ENCODE results near the gene PSAPL1.

The PSAPL1 gene

GRCh38 chr4:7430965-7431695, 3.6 kb downstream of the PSAPL1 start:
- no peak for DNase-seq (ENCODE audit: low spot score)

DNA sequence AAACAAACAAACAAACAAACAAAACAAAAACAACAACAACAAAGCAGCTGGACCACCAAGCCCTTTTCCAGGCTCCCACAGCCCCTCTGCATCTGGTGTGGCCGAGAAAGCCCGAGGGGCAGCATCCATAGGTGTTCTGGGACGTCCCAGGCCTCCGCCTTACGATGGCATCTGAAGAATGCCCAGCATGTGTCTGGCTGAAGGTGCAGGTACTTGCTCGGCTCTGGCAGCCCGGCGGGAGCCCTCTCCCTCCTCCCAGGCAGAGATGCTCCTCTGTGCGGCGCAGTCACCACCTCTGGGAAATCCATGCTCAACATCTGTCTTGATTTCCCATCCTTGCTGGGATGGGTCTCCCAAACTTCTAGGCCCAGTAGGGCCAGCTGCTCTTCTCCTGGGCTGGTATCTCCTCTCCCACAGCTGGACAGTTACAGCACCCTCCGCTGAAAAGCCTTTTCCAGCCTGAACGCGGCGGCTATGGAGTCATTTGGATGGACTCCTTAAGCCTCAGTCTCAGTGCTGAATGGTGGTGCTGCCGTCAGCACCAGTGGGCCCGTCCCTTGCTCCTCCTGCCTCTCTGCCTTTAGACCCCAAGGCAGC, 4.3 kb downstream of the PSAPL1 start:
- DNase-seq (ENCODE audit: low spot score) = no peak

GRCh38 chr4:7429601-7430078, 5.1 kb downstream of the PSAPL1 start:
- DNase-seq (ENCODE audit: low spot score) = no peak

DNA sequence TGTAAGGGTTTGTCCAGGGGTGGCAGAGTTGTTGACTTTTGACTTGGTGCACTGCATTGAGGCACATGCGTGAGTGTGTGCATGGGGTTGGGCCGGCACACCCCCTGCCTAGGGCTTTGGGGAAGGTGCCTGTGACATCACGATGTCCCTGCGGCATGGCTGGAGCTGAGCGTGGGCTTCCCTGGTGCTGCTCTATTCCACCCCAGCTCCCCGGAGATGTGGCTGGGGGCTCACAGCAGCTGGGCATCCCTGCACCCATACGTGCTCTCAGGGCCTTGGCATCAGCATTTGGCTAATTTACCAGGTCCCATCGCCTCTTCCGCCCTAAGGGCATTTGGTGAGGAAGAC, 5.7 kb downstream of the PSAPL1 start:
- no peak for DNase-seq (ENCODE audit: low spot score)

- no peak for DNase-seq (ENCODE audit: low spot score)
These were observed 6.3 kb downstream of the PSAPL1 start for GRCh38 chr4:7428261-7429068.

DNA sequence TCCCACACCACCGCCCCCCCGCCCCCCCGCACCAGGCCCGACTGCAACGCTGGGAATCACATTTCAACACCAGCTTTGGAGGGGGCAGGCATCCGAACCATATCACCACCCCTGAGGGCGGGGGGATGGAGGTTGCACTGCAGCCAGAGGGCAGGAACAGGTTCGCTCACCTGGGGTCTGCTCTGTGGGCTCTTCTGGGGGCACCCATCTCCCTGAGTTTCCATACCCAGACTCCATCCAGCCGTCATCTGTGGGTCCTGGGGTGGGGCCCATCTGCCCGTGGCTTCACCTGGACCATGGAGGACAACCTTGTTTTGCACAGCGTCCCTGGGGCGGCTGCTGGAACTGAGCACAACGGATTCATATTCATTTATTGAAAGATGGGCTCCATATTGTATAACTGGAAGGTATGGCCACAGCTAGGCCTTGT, 6.9 kb downstream of the PSAPL1 start:
- DNase-seq (ENCODE audit: low spot score) = no peak

DNA sequence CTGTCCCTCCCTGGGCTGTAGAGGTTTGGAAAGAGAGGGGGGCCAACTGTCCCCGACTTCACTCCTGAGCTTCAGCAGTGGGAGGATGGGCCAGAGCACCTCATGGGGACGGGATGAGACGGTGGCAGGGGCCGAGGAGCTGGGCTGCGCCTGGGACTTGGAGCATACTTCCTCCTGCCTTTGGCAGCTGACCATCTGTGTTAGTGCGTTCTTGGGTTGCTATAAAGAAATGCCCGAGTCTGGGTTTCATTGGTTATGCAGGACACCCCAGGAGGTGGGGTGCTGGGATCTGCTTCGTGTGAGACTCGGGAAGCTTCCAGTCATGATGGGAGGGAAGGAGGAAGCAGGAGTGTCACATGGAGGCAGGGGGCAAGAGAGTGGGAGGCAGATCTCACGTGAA, 7.4 kb downstream of the PSAPL1 start:
- DNase-seq (ENCODE audit: low spot score) = no peak

- no peak for DNase-seq (ENCODE audit: low spot score)
These were observed 8.1 kb downstream of the PSAPL1 start for GRCh38 chr4:7426525-7427171.

GRCh38 chr4:7425591-7426468, 8.9 kb downstream of the PSAPL1 start:
- DNase-seq (ENCODE audit: low spot score) = no peak

- DNase-seq (ENCODE audit: low spot score) = no peak
These were observed 9.6 kb downstream of the PSAPL1 start for GRCh38 chr4:7425124-7425523.

GRCh38 chr4:7424553-7425111, 10.1 kb downstream of the PSAPL1 start:
- DNase-seq (ENCODE audit: low spot score) = no peak

GRCh38 chr4:7423801-7424552, 10.8 kb downstream of the PSAPL1 start:
- no peak for DNase-seq (ENCODE audit: low spot score)

DNA sequence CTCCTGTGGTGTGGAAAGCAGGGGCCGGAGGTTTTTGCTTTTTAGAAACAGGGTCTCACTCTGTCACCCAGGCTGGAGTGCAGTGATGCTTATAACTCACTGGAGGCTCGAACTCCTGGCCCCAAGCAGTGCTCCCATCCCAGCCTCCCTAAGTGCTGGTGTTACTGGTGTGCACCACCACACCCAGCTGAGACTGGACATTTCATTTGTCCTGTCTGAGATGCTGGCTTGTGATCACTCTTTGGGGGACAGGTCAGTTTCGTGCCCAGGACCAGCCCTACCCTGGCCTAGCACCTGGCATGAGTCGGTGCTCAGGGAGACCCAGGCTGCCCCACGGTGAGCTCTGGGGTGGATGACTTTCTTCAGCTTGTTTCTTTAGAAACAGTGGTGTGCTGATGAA, 11.3 kb downstream of the PSAPL1 start:
- DNase-seq (ENCODE audit: low spot score) = no peak

GRCh38 chr4:7422898-7423180, 11.9 kb downstream of the PSAPL1 start:
- DNase-seq (ENCODE audit: low spot score) = no peak

GRCh38 chr4:7422151-7422897, 12.4 kb downstream of the PSAPL1 start:
- no peak for DNase-seq (ENCODE audit: low spot score)

- no peak for DNase-seq (ENCODE audit: low spot score)
These were observed 13.2 kb downstream of the PSAPL1 start for GRCh38 chr4:7421356-7422150.

- no peak for DNase-seq (ENCODE audit: low spot score)
These were observed 14.1 kb downstream of the PSAPL1 start for GRCh38 chr4:7420661-7421040.

- DNase-seq (ENCODE audit: low spot score) = no peak
These were observed 14.6 kb downstream of the PSAPL1 start for GRCh38 chr4:7419961-7420660.

Data from CD4-positive, alpha-beta T cell treated with Interleukin-2 at 100 ng/mL for 4 hours (primary cell).